MCF 10A (cell line): ENCODE measurements around the gene BCORL1. TPM values are rescaled to one million over a fixed set of nuclear protein-coding genes. Genes with fewer than 3 reads are reported as not detected.

Source experiments
- BruUV-seq: library from RNA; stranded (reverse); fragments of 400-500 nt; replicated peaks from 2 replicates; lab custom pipeline; 2021; lab: Mats Ljungman, UMichigan
- CTCF ChIA-PET: fragments of 300-600 bp; sonication (Branson Sonifier 250); formaldehyde crosslinking; extraction: SDS; loops from one replicate; lab custom pipeline; 2021; ENCODE audit warnings: antibody characterized with exemption, inconsistent platforms; lab: Yijun Ruan, JAX
- POLR2A ChIA-PET: fragments of 300-600, 350-650 bp; sonication (Branson Sonifier 250); formaldehyde crosslinking; extraction: SDS; loops from one replicate; lab custom pipeline; 2020; ENCODE audit warnings: antibody characterized with exemption, inconsistent platforms; lab: Yijun Ruan, JAX
- DNase-seq: peaks from one replicate; pipeline ENCODE4 v3.0.0-alpha.2; 2018; ENCODE audit not compliant: unreplicated experiment
- H3K27ac Mint-ChIP-seq: one replicate; pipeline ENCODE4 v1.8.0; 2022; ENCODE audit warnings: mild to moderate bottlenecking, low read depth, mixed read lengths; ENCODE audit not compliant: unreplicated experiment
- H3K27me3 Mint-ChIP-seq: one replicate; pipeline ENCODE4 v1.8.0; 2022; ENCODE audit warnings: mixed read lengths; ENCODE audit not compliant: insufficient read depth, unreplicated experiment
- H3K36me3 Mint-ChIP-seq: one replicate; pipeline ENCODE4 v1.8.0; 2022; ENCODE audit warnings: mild to moderate bottlenecking, moderate library complexity, mixed read lengths; ENCODE audit not compliant: insufficient read depth, unreplicated experiment
- H3K4me1 Mint-ChIP-seq: one replicate; pipeline ENCODE4 v1.8.0; 2022; ENCODE audit warnings: mixed read lengths; ENCODE audit not compliant: insufficient read depth, unreplicated experiment
- H3K4me3 Mint-ChIP-seq: one replicate; pipeline ENCODE4 v1.8.0; 2022; ENCODE audit warnings: mild to moderate bottlenecking, moderate library complexity, mixed read lengths; ENCODE audit not compliant: unreplicated experiment
- H3K9me3 Mint-ChIP-seq: one replicate; pipeline ENCODE4 v1.8.0; 2022; ENCODE audit warnings: mixed read lengths; ENCODE audit not compliant: unreplicated experiment
- CTCF ChIP-seq: fragments of 200-600 bp; IDR thresholded peaks from one replicate; pipeline ENCODE4 v1.8.0; 2022; ENCODE audit warnings: antibody characterized with exemption, mild to moderate bottlenecking; ENCODE audit not compliant: unreplicated experiment
- intact Hi-C: fragments of 100-400 bp; cut with micrococcal nuclease; formaldehyde crosslinking; loops from 2 replicates; pipeline ENCODE4 v1.14.1; 2022
- total RNA-seq: library from RNA; stranded (reverse); gene quantifications from 2 replicates; pipeline ENCODE4 v1.2.3, GENCODE V29; 2022

Gene BCORL1
- total RNA-seq, 1 experiment from 2014 or later = 2.9 TPM

- TF ChIP-seq CTCF = no peak
- POLR2A ChIA-PET = no interaction called here
- intact Hi-C loops = no loop called here
- Mint-ChIP-seq H3K27me3 (no peaks in the 10 kb centered on the region), H3K4me3 (no peak overlapping the region), H3K27ac (no peak overlapping the region), H3K36me3 (peaks cover 9% of the 10 kb centered on the region), H3K4me1 (no peaks in the 10 kb centered on the region), H3K9me3 (no peaks in the 10 kb centered on the region)
- CTCF ChIA-PET = interaction anchor here (0.6 to 0.9 kb wide), 6 partner anchors 9 to 90 kb away, joined by 3 to 4 read pairs (median 3); no protein-coding TSS in a partner anchor
- no TSS peak for BruUV-seq
- DNase-seq = no peak
Observed at GRCh38 chrX:130085551-130086446, 103.4 kb downstream of the BCORL1 start.

GRCh38 chrX:130086447-130087206 lies 104.2 kb downstream of the BCORL1 start:
- CTCF ChIA-PET = interaction anchor here (0.6 to 1.2 kb wide), 6 partner anchors 8 to 105 kb away, joined by 3 to 5 read pairs (median 3); no protein-coding TSS in a partner anchor
- intact Hi-C loops = no loop called here
- peaks cover 9% of the 10 kb centered on the region for H3K36me3 Mint-ChIP-seq
- no peaks in the 10 kb centered on the region for H3K4me1 Mint-ChIP-seq
- POLR2A ChIA-PET = no interaction called here
- H3K27me3 Mint-ChIP-seq = no peaks in the 10 kb centered on the region
- H3K27ac Mint-ChIP-seq = no peak overlapping the region
- DNase-seq = no peak
- H3K4me3 Mint-ChIP-seq = no peak overlapping the region
- no peaks in the 10 kb centered on the region for H3K9me3 Mint-ChIP-seq
- BruUV-seq = no TSS peak
- TF ChIP-seq CTCF = no peak

- peaks cover 14% of the 10 kb centered on the region for H3K36me3 Mint-ChIP-seq
- POLR2A ChIA-PET = no interaction called here
- no TSS peak for BruUV-seq
- CTCF ChIA-PET = interaction anchor here (1.0 to 1.2 kb wide), 2 partner anchors 10 to 31 kb away, joined by 3 to 5 read pairs; no protein-coding TSS in a partner anchor
- intact Hi-C loops = no loop called here
- no peak overlapping the region for H3K27ac Mint-ChIP-seq
- no peaks in the 10 kb centered on the region for H3K9me3 Mint-ChIP-seq
- H3K27me3 Mint-ChIP-seq = no peaks in the 10 kb centered on the region
- DNase-seq = no peak
- no peak for TF ChIP-seq CTCF
- no peak overlapping the region for H3K4me3 Mint-ChIP-seq
- no peaks in the 10 kb centered on the region for H3K4me1 Mint-ChIP-seq
Observed at GRCh38 chrX:130090364-130090763, 107.9 kb downstream of the BCORL1 start.
